ENCODE data around the gene DEPP1. TPM values are rescaled to one million over a fixed set of nuclear protein-coding genes. Genes with fewer than 3 reads are reported as not detected.
A peak's percentile ranks its signal among the peaks of the same experiment; 100 is the strongest.

DEPP1 gene
- total RNA-seq, 1 donor from 2014 or later = 20.1 TPM

DNA sequence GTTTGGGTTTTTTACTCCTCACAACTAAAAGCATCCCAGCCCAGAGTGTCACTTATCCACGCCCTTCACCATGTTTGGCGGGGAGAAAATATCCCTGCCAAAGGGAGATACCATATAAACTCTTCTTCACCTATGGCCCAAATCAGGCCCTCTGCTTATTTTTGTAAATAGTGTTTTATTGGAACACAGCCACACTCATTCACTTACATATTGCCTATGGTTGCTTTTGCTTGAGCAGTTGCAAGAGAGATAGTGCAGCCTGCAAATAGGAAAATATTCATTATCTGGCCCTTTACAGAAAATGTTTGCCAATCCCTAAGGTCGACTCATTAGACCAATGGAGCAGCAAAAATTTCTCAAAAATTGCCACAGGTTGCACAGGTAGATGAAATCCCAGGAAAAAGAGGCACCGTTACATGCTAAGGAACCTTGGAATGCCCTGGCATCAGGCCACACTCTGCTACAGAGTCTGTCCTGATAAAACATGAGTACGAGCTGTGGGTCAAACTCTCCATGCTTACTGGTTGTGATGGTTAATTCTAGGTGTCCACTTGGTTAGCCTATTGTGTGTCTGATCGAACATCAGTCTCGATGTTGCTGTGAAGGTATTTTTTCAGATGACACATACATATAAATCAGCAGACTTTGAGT, 26.9 kb downstream of the DEPP1 start:
- H3K4me3 ChIP-seq (ENCODE audit: low read depth, low read length) = no peak overlapping the region
- DNase-seq (ENCODE audit: low read depth) = no peak
- TF ChIP-seq, protein P1, sequence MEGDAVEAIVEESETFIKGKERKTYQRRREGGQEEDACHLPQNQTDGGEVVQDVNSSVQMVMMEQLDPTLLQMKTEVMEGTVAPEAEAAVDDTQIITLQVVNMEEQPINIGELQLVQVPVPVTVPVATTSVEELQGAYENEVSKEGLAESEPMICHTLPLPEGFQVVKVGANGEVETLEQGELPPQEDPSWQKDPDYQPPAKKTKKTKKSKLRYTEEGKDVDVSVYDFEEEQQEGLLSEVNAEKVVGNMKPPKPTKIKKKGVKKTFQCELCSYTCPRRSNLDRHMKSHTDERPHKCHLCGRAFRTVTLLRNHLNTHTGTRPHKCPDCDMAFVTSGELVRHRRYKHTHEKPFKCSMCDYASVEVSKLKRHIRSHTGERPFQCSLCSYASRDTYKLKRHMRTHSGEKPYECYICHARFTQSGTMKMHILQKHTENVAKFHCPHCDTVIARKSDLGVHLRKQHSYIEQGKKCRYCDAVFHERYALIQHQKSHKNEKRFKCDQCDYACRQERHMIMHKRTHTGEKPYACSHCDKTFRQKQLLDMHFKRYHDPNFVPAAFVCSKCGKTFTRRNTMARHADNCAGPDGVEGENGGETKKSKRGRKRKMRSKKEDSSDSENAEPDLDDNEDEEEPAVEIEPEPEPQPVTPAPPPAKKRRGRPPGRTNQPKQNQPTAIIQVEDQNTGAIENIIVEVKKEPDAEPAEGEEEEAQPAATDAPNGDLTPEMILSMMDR (conservative IDR thresholded peaks at IDR 0.05; ENCODE audit: low read depth, low read length) = no peak

DNA sequence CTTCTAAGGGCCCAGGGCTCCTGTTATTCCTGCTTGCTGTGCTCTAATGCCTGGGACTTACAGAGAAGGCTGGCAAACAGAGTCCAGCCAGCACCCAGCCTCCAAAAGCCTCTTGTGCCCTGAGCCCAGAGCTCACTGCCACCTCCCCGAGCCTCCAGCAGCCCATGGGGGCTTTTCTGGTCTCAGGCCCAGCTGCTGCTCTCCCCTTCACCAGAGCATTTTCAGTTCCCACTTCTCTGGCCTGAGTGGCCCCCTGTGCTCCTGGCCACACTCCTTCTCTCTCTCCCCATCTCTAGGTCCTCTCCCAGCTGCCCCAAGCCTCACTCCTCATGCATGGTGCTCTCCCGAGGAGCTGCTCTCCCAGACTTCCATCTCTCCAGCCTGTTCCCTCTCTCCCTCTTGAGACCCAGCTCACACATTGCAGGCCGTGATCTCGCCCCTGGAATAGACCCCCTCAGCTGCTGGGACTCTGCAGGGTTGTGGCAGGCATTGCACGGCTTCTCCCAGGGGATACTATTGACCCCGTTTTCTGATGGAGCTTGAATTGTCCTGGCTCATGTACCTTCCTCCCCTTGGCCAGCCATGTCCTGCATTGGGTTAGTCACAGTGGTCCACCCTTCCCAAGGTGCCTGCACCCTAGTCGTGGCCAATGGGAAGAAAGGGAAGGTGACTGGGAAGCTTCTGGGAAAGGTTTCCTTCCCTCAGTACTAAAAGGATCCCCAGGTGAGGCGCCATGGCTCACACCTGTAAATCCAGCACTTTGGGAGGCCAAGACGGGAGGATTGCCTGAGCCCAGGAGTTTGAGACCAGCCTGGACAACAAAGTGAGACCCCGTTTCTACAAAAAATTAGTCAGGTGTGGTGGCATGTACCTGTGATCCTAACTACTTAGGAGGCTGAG, 28.0 kb downstream of the DEPP1 start:
- no peak overlapping the region for H3K4me3 ChIP-seq (ENCODE audit: low read depth, low read length)
- TF ChIP-seq, protein P1 (conservative IDR thresholded peaks at IDR 0.05; ENCODE audit: low read depth, low read length) = no peak
- no peak for DNase-seq (ENCODE audit: low read depth)

DNA sequence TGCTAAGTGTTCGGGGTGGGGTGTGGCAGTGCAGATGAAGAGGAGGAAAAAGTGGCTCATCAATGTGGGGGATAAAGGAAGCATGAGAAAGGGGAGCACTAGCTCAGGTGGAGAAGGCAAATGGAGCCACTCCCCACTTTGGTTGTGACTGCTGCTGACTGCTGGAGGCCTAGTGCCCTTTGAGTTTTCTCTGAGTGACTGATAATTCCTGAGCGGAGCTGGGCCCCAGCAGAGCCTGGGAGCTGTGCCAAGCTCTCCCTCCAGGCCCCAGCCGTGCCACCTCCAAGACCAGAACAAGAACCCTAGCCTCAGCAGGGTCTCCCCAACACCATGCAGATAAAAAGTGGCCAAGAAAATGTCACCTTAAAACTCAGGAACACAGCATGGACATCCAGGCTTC, 28.7 kb downstream of the DEPP1 start:
- H3K4me3 ChIP-seq (ENCODE audit: low read depth, low read length) = no peak overlapping the region
- no peak for DNase-seq (ENCODE audit: low read depth)
- TF ChIP-seq, protein P1 (conservative IDR thresholded peaks at IDR 0.05; ENCODE audit: low read depth, low read length) = no peak

DNA sequence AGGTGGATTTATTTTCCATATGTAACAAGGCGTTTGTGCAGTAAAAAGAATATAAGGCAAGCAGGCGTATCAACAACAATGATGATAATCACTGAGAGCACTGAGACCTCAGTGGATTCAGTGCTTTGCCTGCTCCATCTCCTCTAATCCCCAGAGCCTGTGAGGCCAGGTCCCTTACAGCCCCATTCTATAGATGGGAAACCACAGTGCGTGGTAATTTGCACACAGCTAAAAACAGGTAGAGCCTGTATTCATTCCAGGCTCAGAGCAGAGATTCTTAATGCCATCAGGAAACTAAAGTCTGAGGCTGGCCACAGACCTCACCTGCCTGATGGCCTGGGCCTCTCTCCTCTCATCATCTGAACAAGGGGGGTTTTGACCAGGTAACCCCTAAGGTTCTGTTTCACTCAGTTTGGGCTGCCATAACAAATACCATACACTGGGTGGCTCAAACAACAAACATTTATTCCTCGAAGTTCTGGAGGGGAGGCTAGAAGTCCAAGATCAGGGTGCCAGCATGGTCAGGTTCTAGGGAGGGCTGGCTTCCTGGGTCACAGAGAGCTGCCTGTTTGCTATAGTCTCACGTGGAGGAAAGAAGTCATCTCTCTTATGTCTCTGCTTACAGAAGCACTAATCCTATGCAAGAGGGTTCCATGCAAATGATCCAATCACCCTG, 29.3 kb downstream of the DEPP1 start:
- no peak for DNase-seq (ENCODE audit: low read depth)
- H3K4me3 ChIP-seq (ENCODE audit: low read depth, low read length) = no peak overlapping the region
- TF ChIP-seq, protein P1 (conservative IDR thresholded peaks at IDR 0.05; ENCODE audit: low read depth, low read length) = peak; percentile 19

DNA sequence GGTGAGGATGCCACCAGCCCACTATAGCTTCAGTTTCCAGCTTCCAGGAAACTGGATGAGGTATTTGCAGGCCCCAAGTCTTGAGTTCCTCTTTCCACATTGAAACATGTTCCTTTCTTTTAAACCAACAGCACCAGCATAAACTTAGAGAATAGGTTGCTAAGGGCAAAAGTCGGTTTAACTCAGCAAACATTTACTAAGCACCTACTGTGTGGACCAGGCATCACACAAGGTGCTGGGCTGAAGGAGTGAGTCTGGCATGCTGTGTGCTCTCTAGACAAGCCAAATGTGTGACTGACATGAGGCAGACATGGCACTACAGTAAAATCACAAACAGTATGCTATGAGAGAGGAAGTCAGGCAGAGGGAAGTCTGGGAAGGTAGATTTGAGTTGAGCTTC, 30.0 kb downstream of the DEPP1 start:
- DNase-seq (ENCODE audit: low read depth) = no peak
- H3K4me3 ChIP-seq (ENCODE audit: low read depth, low read length) = no peak overlapping the region
- TF ChIP-seq, protein P1 (conservative IDR thresholded peaks at IDR 0.05; ENCODE audit: low read depth, low read length) = no peak

DNA sequence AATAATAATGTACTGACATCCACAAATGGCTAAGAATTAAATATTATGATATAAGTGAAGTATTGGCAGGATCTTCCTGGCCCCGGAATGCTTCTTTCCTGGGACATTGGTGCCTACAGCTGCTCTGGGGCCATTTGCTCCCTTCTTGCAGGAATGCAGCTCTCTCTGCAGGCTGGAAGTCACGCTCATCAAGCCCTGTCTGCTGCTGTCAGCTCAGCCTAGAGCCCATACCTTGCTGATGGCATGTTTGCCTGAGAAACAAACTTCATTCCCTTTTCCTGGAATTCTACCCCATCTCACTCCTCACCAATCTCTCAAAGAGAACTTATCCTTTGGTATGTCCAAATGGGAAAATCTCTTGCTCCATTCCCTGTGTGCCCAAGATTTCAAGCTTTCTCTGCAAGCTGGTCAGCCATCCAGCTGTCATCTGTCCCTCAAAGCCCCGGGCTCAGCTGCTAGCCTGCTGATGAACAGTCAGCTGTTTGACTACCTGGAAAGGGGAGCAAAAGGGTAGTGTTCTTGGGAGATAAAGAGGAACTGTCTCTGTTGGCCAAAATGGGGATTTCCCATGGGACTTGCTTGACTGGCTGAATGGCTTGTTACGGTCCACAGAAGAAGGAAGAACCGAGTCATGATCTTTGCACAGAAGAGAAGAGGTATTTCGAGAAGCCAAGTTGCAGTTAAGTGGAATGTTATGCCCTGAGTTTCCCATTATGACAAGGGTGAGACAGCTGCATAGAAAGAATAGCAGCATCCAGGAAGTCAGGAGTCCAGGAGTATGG, 31.0 kb downstream of the DEPP1 start:
- TF ChIP-seq, protein P1 (conservative IDR thresholded peaks at IDR 0.05; ENCODE audit: low read depth, low read length) = no peak
- H3K4me3 ChIP-seq (ENCODE audit: low read depth, low read length) = no peak overlapping the region
- peak; percentile 93 for DNase-seq (ENCODE audit: low read depth)

Data from epithelial cell of proximal tubule (primary cell).